Measurements from ENCODE around the gene EHMT1.

Gene EHMT1

DNA sequence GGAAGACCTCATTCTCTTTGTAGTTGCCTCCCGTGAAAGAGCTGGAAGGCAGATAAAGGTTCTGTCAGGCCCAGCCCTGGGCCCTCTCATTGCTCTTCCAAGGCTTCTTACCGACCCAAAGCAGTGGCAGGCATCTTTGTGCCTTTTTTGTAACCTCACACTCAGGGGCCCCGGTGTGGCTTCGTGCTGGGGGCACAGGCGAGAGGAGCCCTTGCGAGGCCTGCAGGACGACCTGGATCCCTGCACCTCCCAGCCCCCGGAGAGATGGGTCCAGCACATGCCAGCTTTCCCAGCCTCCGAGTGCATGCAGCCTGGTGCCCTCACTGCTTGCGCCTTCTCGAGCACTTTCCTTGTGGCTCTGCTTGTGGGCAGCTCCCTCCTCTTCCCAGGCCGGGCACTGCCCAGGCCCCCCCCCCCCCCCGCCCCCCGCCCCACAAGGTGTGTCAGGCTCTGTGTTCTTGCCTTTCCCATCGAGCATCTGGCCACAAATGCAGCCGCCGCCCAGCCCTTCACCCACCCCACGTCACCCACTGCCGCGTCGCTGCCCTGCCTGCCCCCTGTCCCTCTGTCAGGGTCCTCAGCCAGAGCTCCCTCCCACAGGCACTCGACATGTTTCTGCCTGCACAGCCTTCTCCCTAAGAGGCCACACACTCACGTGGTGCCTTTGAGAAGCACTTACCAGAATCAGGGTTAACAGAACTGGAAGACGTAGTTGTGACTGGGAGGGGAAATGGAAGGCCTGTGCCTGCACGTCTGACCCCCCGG lies 195.0 kb downstream of the EHMT1 start:
- DNase-seq, result no peak

DNA sequence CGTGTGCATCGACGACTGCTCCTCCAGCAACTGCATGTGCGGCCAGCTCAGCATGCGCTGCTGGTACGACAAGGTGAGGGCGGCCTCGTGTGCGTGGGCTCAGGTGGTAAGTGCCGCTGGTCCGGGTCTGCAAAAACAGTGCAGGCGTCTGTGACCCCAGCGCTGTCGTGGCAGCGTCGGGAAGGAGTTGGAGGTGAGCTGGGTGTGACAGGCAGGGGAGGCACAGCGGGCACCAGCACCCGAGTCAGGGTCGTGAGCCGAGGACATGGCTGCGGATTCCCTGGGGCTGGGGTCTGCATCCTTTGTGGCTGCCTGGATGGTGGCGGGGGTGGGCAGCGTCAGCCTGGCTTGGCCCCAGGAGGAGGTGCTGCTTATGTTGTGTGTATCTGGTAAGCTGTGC lies 195.6 kb downstream of the EHMT1 start:
- no peak for DNase-seq

DNA sequence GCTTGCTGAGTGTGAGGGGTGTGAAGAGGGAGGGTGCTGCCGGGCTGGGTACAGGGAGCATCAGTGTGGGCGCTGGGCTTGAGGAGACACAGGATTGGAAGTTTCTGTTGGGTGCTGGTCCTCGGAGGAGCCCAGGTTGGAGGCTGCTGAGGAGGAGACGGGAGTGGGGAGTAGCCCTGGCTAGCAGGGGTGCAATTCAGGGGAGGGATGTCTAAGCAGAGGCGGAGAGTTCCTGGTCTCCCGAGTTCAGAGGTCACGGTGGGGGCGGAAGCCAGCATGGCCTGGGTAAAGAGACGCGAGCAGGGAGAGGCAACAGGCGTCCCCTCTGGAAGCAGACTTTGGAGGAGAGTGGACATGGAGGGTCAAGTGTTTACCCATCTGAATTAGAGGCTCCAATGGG lies 196.0 kb downstream of the EHMT1 start:
- DNase-seq, result no peak

DNA sequence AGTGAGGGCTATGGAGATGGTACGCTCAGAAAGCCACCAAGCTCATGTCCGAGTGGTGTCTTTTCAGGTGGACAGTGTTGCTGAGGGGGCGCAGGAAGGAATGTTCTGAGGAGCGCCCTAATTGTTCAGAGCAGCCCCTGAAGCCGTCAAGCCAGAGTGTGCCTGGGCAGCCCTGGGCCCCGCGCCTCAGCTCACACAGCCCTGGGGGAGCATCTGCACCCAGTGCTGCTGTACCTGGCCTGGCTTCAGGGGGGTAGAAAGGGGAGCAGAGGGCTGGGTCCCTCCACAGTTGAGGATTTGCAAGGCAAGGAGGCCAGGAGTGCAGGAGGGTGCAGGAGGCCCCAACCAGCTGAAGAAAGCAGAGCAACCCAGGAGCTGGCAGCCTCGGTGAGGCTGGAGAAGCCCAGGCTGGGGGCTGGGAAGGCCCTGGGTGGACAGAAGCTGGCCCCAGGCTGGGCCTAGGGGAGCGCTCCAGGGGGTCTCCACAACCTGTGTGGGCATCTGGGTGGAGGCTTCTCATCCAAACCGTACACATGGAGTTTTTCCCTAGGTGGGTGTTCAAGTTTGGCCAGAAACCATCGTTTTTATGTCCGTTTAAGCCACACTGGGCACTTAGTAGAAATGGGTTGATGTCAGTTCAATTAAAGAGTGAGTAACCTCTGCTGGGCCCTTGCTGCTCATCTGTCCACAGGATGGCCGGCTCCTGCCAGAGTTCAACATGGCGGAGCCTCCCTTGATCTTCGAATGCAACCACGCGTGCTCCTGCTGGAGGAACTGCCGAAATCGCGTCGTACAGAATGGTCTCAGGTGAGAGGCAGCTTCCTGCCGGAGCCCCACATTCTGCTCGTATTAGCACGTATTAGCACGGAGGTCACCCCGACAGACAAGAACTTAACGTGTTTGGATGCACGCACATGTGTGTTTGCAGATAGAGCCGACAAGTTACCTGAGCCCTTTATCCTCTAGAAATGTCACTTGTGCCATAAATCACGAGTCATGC lies 196.8 kb downstream of the EHMT1 start:
- no peak for DNase-seq

DNA sequence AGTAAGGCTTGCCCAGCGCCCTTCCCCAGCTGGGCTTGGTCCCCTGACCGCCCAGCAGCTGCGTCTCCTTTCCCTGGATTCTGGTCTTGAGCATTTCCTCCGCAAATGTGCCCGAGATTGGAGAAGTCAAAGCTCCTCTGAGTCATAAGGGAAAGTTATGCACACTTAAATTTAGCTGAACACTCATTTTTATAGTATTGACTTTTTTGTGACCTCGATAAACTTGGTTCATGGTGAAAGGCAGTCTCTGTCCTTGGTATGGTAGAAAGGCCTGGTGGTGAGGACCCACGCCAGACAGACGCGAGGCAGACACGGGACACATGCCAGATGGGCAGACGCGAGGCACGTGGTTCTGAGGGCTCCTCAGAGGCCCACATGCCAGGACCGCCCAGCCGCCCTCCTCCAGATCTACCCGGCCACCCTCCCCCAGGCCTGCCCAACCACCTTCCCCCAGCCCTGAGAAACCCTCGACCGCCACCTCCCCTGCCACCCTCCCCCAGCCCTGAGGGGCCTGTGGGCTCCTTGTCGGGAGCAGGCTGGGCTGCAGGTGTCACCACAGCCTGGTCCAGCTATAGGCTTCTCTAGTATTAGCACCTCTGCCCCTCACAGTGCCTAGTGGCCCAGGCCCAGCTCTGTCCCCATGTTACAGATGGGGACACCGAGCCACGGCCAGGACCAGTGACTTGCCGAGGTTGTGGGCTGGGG lies 197.9 kb downstream of the EHMT1 start:
- no peak for DNase-seq

DNA sequence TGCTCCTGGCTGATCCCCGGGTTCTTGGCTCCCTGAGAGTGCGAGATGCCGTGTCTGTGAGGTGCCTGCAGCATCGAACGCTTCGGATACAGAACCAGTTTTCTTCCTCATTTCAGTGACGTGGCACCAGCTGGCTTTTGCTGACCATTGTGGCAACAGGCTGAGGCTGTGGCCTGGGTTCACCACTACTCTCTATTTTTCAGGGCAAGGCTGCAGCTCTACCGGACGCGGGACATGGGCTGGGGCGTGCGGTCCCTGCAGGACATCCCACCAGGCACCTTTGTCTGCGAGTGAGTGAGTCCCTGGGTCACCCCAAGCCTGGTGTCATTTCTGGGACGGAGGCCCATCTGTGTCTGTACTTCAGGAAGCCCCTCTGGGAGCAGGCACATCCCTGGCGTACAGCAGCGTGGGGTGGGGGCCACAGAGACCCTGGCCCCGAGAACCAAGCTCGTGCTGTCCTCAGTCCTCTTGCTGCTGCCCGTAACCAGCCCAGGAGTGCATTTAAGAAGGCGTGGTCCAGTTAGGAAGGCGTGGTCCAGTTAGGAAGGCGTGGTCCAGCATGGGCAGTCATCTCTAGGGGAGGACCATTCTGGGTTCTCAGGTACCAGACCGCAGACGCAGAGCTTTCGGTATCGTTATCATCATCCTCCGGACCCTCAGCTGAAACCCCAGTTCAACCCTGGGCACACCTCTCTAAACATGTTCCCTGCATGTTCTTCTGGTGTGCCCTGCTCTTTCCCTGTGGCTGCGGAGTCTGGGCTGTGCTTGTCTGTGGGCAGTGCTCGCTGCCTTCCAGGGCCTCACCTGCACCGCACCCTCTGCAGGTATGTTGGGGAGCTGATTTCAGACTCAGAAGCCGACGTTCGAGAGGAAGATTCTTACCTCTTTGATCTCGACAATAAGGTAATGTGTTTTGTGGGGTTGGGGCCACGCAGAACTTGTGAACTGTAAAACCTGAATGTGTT lies 198.7 kb downstream of the EHMT1 start:
- no peak for DNase-seq

DNA sequence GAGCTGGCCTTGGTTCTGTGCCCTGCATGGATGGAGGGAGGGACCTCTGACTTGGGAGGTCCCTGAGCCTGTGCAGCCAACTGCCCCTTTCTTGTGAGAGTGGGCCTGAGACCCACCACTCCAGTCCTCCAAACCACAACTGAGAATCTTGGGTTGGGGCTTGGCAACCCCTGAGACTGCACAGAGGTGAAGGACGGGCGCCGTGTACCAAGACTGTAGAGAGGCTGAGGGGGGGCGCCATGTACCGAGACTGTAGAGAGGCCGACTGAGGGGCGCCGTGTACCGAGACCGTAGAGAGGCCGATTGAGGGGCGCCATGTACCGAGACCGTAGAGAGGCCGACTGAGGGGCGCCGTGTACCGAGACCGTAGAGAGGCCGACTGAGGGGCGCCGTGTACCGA lies 199.5 kb downstream of the EHMT1 start:
- DNase-seq, result no peak

DNA sequence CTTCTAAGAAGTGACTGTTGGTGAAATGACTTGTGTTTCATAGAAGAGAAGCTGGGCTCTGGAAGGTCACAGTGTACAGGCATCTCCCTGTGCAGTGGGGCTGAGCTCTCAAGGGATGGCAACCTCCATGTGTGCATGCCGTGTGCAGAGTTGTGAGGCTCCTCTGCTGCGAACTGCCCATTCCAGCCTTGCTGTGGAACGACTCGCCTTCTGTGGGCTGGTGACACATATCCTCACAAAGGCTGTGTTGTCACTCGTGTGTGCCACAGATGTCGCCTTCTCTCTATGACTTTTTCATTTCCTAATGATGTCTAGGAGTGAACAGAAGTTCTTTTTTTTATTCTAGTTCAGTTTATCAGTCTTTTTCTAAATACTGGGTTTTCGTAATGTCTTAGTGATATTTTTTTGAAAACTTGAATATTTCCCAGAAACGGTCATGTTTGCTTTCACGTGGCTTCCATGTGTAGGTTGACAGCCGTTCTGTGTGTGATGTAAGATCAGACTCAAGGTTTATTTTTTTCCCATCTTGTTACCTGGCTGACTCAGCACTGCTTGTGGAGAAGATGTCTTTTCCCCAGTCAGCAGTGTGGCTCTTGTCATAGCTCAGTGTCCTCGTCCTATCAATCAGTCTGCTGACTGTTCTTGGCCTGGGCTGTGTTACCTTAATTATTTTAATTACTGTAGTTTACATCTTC lies 201.5 kb downstream of the EHMT1 start:
- DNase-seq, result no peak

DNA sequence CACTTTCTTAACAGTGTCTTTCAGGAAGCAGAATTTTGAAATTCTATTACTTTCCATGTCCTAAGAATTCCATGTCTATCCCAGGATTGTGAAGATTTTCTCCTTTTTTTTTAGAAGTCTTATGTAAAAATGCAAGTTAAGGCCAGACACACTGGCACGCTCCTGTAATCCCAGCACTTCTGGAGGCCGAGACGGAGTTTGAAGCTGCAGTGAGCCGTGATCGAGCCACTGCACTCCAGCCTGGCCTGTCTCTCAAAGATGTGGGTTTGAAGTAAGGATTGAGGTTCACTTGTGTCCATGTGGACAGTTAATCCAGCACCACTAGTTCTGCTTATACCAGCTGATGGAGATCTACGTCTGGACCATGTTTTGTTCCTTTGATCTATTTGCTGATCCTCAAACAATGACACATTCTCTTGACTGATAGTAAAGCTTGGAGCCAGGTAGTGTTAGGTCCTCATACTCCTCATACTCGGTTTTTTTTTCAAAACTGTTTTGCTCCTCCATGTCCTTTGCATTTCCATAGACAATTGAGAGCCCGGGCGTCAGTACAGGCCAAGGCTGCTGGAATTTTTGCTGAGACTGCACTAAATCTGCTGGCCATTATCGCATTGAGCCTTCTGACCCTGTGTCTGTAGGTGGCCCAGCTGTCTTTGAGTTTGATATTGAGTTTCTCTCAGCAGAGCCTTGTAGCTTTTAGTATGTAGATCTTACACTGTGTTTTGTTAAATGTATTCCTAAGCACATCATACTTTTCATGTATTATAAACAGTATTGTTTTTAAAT lies 205.4 kb downstream of the EHMT1 start:
- no peak for DNase-seq

DNA sequence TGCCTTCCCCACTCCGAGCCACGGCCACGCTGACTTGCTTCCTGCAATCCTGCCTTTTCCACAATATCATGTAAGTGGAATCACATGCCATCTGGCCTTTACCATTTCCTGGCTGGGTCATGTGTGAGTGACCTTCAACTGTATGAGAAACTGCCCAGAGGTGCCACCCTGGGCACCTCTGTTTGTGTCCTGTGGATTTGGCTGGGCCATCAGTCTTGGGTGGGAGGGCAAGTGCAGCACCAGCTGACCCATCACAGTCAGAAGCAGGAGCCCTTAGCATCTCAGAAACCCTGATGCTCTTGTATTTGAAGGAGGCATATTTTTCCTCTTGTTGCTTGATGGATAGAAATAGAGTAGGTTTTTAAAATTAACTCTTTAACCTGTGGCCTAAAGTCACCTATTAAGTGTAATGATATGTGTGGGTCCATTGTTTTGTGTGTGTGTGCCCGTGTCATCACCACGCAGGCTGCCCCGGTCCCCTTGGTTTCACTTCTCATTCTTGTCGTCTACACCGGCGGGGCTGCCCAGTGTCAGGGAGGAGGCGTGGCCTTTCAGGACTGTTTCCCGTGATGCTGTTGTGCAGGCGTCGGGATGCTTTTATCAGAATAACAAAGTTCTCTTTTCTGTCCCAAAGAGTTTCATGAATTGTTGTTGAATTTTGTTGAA lies 206.7 kb downstream of the EHMT1 start:
- DNase-seq, result no peak

DNA sequence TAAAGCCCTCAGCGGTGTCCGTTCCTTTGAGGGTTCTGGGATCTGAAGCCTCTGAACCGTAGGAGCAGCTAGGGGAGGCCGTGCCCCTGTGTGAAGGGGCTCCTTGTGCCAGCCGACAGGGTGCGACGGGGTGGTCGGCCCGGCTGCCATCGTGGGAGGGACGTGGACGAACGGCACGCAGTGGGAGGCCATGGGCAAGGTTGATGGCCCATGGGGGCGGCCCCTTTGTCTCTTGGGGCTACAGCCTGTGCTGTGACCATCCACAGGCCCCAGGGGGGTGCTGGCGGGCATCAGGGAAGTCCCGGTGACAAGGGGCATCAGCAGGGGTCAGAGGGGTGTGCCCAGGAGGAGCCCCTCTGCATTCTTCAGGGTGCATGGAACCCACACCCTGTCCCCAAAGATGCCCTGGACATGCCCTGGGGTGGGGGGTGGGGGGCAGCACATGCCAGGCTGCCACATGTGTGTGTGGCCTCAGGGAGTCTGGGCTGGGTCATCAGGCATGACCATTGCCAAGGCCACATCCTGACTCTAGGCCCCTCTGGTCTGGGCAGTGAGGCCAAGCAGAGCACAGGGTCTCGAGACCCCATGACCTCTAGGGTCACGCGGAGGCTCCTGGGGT lies 209.2 kb downstream of the EHMT1 start:
- no peak for DNase-seq

DNA sequence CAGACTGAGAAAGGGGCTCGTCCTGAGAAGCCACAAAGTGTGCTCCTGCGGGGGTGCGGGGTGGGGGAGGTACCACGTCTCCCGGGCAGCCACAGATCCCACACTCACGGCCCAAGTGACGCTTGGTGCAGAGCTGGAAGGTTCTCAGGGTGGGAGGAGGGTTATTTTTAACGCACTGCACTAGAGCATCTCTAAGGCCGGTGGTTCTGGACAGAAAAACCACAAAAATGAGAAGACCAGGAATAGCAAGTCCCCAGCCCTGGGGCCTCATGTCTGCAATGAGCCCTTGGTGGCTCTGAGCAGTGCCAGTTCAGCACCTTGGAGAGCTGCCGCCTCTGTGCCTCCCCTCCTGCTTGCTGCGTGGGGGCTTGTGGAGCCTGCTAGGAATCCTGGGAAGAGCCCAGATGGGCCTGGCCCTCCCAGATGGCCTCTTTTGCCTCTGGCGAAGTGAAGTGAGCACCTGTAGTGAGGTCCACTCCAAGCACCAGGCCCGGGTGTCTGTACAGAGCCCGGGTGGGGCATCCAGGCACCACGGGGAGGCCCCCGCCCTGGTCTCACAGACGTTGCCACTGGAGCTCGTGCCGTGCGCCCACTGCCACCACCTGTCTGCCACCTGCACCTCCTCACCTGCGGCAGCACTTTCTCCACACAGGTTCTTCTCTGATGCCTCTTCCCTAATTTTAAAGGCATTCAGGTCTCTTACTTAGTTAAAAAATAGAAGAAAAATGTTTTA lies 209.9 kb downstream of the EHMT1 start:
- no peak for DNase-seq

DNA sequence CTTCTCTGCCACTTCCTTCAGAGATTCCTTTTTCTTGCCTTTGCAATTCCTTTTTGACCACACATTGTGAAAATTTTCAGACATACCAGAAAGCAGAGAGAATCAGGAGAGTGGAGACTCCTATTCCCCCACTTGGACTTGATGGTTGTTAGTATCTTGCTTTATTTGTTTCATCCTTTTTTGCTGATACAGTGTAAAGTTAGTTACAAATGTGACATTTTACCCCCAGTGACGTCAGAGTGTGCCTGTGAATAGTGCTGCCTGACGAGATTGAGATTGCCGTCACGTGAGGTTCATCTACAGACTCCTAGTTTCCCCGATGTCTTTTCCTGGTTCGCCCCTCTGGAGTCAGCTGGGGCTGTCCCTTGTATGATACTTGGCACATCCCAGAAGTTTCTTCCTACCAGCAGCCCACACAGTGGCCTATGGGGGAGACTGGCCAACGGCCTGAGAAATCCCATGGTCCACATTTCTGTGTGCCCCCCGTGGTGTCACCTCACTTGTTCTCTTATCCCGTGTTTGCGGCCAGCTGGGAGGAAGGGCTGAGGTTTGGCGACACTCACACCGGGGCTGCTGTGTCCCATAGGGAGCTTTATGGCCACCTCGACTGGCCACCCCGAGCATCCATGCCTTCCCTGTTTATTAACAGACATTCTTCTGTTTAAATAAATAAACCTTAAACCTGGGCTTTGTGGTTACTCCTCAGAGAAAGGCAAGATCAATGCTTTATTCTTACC lies 210.6 kb downstream of the EHMT1 start:
- no peak for DNase-seq

DNA sequence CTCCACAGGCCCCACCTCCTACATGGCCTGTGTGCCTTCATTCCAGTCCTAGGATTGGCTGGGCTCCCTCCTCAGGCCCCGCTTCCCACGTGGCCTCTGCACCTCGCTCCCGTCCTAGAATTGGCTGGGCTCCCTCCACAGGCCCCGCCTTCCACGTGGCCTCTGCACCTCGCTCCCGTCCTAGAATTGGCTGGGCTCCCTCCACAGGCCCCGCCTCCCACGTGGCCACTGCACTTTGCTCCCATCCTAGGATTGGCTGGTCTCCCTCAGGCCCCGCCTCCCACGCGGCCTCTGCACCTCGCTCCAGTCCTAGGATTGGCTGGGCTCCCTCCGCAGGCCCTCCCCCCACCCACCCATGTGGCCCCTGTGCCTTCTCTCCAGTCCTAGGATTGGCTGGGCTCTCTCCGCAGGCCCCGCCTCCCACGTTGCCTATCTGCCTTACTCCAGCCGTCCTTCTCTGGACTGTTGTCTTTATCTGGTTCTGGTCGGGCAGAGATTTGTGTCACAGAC lies 213.4 kb downstream of the EHMT1 start:
- no peak for DNase-seq

DNA sequence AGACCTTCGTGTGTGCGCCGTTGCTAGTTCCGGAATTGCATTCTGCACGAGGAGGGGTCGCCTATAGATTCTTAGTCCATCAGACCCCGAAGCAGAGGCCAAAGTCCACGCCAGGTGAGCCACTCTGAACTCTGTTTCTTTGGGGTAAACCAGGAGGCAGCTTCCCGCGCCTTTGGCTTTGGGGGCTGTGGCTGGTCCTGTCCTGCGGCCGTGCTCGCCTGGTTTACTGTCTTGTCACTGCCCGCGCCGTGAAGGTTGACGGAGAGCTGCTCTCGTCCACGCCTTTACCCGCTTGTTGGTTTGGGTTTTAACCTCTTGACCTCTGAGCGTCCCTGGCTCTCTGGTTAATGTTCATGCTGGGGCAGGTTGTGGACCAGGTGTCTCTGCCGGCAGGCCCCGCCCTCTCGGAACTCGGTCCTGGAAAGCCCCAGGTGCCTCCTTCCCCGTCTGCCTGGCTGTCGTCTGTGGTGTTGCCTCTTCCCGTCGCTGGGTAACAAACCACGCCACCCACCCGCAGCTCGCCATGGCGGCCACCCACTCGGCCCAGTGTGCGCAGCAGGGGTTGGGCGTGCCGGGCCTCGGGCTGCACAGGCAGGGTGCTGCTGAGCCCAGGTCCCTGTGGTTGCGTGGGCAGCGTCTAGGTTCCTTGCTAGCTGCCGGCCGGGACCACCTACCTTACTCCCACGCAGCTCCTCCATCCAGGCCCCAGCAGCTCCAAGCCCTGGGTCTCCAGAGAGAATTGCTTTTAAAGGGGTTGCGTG lies 214.2 kb downstream of the EHMT1 start:
- DNase-seq, result no peak

DNA sequence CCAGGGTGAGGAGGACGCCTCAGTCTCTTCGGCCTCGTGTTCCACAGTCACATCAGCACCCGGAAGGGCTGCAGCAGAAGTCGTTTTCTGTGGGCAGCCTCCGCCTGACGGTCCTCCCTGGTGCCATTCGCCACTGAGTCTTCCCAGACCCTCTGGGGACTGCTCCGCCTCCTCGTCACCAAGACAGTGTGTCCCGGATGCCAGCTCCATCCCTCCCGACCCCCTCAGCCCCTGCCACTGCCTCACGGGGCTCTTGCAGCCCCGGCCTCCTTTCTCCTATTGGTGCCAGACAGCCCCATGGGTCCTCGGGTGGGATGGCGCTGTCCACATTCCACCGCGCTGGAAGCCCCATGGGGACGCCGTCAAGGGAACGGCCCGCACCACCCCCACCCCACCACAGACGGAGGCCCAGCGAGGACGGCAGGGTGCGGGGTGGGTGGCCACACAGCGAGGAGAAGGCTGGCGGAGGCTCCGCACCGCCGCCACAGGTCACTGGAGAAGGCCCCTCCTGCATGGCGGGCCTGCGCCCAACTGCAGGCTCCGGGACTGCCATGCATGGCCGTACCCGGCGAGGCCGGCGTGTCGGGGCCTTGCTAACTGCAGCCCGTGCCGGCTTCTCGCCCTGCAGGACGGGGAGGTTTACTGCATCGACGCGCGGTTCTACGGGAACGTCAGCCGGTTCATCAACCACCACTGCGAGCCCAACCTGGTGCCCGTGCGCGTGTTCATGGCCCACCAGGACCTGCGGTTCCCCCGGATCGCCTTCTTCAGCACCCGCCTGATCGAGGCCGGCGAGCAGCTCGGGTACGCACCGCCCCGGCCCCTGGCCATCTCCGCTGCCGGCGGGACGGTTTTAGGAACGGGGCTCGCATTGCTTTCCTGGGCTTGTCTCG lies 215.2 kb downstream of the EHMT1 start:
- no peak for DNase-seq
